DLD1 (cell line): ENCODE results near the gene GALNT12.

Experiments used
- in situ Hi-C: cut with HindIII; loops from 2 replicates; pipeline ENCODE4 v1.10.0; 2017; ENCODE audit warnings: low sequenced_read_pairs

GALNT12 gene

GRCh38 chr9:98854266-98854665 lies 46.8 kb downstream of the GALNT12 start:
- in situ Hi-C loops, result no loop called here

DNA sequence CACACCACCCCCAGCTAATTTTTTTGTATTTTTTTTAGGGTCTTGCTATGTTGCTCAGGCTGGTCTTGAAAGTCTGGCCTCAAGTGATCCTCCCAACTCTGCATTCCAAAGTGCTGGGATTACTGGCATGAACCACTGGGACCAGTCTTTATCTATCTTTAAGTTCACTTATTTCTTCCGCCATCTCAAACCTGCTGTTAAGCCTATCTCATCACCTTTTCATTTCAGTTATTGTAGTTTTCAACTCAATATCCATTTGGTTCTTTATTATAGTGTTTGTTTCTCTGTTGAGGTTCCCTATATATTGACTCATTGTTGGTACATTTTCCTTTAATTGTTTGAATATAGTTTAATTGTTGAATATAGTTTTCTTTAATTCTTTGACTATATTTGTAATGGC lies 48.1 kb downstream of the GALNT12 start:
- in situ Hi-C loops, result no loop called here

- in situ Hi-C loops, result no loop called here
Observed at GRCh38 chr9:98856982-98857381, 49.5 kb downstream of the GALNT12 start.

GRCh38 chr9:98859941-98860340 lies 52.5 kb downstream of the GALNT12 start:
- in situ Hi-C loops, result no loop called here

- in situ Hi-C loops, result no loop called here
Observed at GRCh38 chr9:98860871-98861293, 53.4 kb downstream of the GALNT12 start.

DNA sequence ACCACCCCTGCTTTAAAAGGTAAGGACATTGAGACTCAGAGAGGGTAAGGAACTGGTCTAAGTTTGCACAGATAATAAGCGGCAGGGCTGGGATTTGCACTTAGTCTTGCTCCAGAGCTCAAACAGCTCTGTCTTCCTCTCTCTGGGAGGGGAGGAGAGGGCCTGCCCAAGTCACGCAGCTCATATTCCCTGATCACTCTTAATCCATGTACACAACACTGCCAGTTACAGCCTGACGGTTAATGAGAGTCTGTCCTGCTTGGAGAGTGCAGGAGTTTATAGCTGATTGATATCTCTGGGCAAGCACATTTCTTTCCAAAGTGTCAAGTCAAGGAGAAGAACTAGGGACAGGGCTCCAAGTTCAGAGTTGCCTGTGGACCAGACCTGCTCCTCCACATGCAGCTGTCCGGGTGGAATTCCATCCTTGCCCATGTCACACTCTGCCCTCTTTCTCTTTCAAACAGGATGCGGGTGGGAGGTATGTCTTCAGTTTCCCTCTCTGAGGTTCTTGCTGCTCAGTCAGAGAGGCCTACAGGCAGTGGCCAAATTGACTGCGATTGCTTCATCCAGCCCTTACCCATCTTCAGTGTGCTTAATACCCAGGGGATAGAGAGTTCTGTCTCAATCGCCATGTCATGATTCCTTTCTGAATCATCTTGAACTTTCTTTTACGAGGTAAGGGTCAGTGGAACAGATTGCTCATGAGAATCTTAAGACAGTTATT lies 54.5 kb downstream of the GALNT12 start:
- in situ Hi-C loops, result no loop called here

GRCh38 chr9:98862936-98863335 lies 55.5 kb downstream of the GALNT12 start:
- in situ Hi-C loops, result no loop called here

- in situ Hi-C loops, result no loop called here
Observed at GRCh38 chr9:98864281-98865174, 57.1 kb downstream of the GALNT12 start.

DNA sequence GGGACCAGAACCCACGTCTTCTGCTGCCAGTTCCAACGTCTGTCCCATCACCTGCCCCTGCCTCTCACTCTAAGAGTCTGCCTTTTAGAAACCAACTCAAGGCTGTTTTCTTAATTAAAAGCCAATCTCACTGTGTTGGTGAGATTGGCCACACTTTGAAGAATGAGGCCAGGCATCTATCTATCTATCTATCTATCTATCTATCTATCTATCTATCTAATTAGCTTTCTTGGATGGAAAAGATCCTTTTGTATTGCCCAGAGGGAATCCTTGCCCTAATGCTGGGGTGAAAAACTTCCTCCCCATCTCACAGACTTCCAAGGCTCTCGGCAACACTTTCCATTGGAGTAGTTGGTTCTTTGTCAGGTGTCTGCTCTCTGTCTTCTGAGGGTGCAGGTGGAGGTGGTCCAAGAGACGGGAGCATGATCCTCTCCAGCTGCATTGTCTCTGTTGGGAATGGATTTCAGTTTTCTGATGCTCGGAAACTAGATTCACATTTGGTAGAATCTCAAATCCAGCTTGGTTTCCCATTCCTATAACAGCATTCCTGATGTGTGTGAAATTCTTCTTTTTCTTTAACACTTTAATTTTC lies 57.9 kb downstream of the GALNT12 start:
- in situ Hi-C loops, result no loop called here

GRCh38 chr9:98866435-98867102 lies 59.1 kb downstream of the GALNT12 start:
- in situ Hi-C loops, result no loop called here

- in situ Hi-C loops, result no loop called here
Observed at GRCh38 chr9:98867103-98867428, 59.6 kb downstream of the GALNT12 start.

DNA sequence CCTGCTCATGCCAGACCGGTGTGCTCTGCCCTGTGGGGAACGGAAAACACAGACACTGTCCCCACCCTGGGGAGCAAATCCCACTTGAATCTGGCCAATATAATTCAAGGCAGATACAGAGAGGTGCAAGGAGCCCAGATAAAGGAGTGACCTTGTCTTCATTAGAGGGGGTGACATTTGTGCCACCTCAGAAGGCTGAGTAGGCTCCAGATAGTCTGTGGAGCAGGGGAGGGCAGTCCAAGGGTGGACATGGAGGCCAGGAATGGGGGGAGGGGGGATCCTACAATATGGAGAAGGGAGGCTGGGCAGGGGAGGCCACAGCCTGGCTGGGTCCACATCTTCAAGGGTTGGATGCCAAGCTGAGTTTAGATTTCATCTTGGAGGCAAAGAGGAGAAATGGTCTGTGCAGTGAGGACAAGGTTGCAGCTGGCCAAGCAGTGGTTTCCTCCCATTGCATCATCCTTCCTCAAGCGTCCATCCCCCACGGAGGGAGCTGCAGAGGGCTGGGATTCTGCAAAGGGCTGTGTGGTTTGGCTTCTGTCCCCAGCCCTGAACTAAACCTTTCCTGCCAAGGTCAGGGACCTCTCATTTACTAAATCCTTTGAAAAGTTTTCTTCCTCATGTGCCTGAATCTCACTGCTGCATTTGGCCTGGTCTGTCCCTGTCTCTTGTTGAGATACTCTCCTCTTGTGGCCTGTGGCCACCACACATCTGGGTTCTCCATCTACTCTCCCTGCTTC lies 60.1 kb downstream of the GALNT12 start:
- in situ Hi-C loops, result no loop called here

DNA sequence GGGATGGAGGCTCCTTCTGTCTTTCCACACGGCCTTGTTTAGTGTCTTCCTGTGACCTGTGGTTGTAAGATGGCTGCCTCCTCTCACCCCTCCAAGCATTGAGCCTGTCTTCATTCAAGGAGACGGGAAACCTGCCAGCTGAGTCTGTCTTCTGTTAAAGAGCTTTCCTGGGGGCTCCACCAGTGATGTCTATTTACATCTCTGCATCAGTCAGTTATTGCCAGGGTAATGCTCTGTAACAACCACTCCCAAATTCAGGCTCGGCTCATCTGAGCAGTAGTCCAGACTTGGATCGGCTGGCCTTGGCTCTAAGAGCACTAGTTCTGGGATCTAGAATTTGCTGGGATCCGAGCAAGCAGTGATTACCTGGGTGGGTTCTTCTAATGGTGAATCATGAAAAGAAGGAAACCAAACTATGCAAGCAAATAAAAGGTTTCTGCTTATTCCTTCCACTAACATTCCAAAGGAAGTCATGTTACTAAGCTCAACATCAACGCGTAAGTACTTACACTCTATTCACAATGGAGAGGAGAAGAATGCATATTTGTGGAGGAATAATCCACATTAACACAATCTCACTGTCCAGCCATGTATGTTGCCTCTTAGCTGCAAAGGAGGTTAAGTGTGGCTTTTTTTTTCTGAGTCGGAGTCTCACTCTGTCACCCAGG lies 61.7 kb downstream of the GALNT12 start:
- in situ Hi-C loops, result no loop called here

GRCh38 chr9:98869866-98870265 lies 62.4 kb downstream of the GALNT12 start:
- in situ Hi-C loops, result no loop called here

GRCh38 chr9:98870782-98871557 lies 63.5 kb downstream of the GALNT12 start:
- in situ Hi-C loops, result no loop called here

- in situ Hi-C loops, result no loop called here
Observed at GRCh38 chr9:98871558-98872065, 64.1 kb downstream of the GALNT12 start.

- in situ Hi-C loops, result no loop called here
Observed at GRCh38 chr9:98873526-98873925, 66.1 kb downstream of the GALNT12 start.

GRCh38 chr9:98873951-98874371 lies 66.5 kb downstream of the GALNT12 start:
- in situ Hi-C loops, result no loop called here

- in situ Hi-C loops, result no loop called here
Observed at GRCh38 chr9:98874721-98875255, 67.3 kb downstream of the GALNT12 start.
